ENCODE results near the gene ADAMTS17. TPM values are rescaled to one million over a fixed set of nuclear protein-coding genes. Genes with fewer than 3 reads are reported as not detected.

The ADAMTS17 gene
- total RNA-seq, 1 donor from 2014 or later = 4.8 TPM

- Mint-ChIP-seq H3K9me3 (ENCODE audit: unreplicated experiment) (peaks cover 15% of the 10 kb centered on the region), H3K4me1 (ENCODE audit: unreplicated experiment) (peaks cover 34% of the 10 kb centered on the region), H3K36me3 (ENCODE audit: low read depth, unreplicated experiment) (peaks cover 16% of the 10 kb centered on the region), H3K27me3 (ENCODE audit: unreplicated experiment) (peaks cover 6% of the 10 kb centered on the region), H3K4me3 (ENCODE audit: unreplicated experiment) (peak overlapping the region; percentile 31), H3K27ac (ENCODE audit: unreplicated experiment) (peak overlapping the region; percentile 57)
- TF ChIP-seq CTCF (IDR thresholded peaks at IDR 0.05; ENCODE audit: unreplicated experiment) = no peak
- DNase-seq (ENCODE audit: low spot score) = no peak
These were observed 227.2 kb downstream of the ADAMTS17 start for GRCh38 chr15:100114571-100114970.

GRCh38 chr15:100114100-100114499 is 227.7 kb downstream of the ADAMTS17 start:
- peak overlapping the region; percentile 57 for H3K27ac Mint-ChIP-seq (ENCODE audit: unreplicated experiment)
- no peak for TF ChIP-seq CTCF (IDR thresholded peaks at IDR 0.05; ENCODE audit: unreplicated experiment)
- DNase-seq (ENCODE audit: low spot score) = no peak
- peaks cover 14% of the 10 kb centered on the region for H3K9me3 Mint-ChIP-seq (ENCODE audit: unreplicated experiment)
- peak overlapping the region; percentile 31 for H3K4me3 Mint-ChIP-seq (ENCODE audit: unreplicated experiment)
- peaks cover 39% of the 10 kb centered on the region for H3K4me1 Mint-ChIP-seq (ENCODE audit: unreplicated experiment)
- peaks cover 15% of the 10 kb centered on the region for H3K36me3 Mint-ChIP-seq (ENCODE audit: low read depth, unreplicated experiment)
- peaks cover 6% of the 10 kb centered on the region for H3K27me3 Mint-ChIP-seq (ENCODE audit: unreplicated experiment)

GRCh38 chr15:100113351-100114080 is 228.3 kb downstream of the ADAMTS17 start:
- no peak for DNase-seq (ENCODE audit: low spot score)
- no peak for TF ChIP-seq CTCF (IDR thresholded peaks at IDR 0.05; ENCODE audit: unreplicated experiment)
- peaks cover 44% of the 10 kb centered on the region for H3K4me1 Mint-ChIP-seq (ENCODE audit: unreplicated experiment)
- peaks cover 11% of the 10 kb centered on the region for H3K36me3 Mint-ChIP-seq (ENCODE audit: low read depth, unreplicated experiment)
- H3K4me3 Mint-ChIP-seq (ENCODE audit: unreplicated experiment) = no peak overlapping the region
- no peak overlapping the region for H3K27ac Mint-ChIP-seq (ENCODE audit: unreplicated experiment)
- H3K9me3 Mint-ChIP-seq (ENCODE audit: unreplicated experiment) = peaks cover 8% of the 10 kb centered on the region
- H3K27me3 Mint-ChIP-seq (ENCODE audit: unreplicated experiment) = peaks cover 6% of the 10 kb centered on the region

GRCh38 chr15:100112636-100113305 is 229.0 kb downstream of the ADAMTS17 start:
- DNase-seq (ENCODE audit: low spot score) = no peak
- Mint-ChIP-seq H3K27me3 (ENCODE audit: unreplicated experiment) (peaks cover 6% of the 10 kb centered on the region), H3K4me3 (ENCODE audit: unreplicated experiment) (no peak overlapping the region), H3K36me3 (ENCODE audit: low read depth, unreplicated experiment) (peaks cover 7% of the 10 kb centered on the region), H3K4me1 (ENCODE audit: unreplicated experiment) (peaks cover 47% of the 10 kb centered on the region), H3K27ac (ENCODE audit: unreplicated experiment) (no peak overlapping the region), H3K9me3 (ENCODE audit: unreplicated experiment) (peaks cover 5% of the 10 kb centered on the region)
- TF ChIP-seq CTCF (IDR thresholded peaks at IDR 0.05; ENCODE audit: unreplicated experiment) = no peak

GRCh38 chr15:100112061-100112420 is 229.7 kb downstream of the ADAMTS17 start:
- H3K4me1 Mint-ChIP-seq (ENCODE audit: unreplicated experiment) = peaks cover 47% of the 10 kb centered on the region
- H3K27me3 Mint-ChIP-seq (ENCODE audit: unreplicated experiment) = peaks cover 6% of the 10 kb centered on the region
- H3K4me3 Mint-ChIP-seq (ENCODE audit: unreplicated experiment) = no peak overlapping the region
- no peak for TF ChIP-seq CTCF (IDR thresholded peaks at IDR 0.05; ENCODE audit: unreplicated experiment)
- no peak overlapping the region for H3K27ac Mint-ChIP-seq (ENCODE audit: unreplicated experiment)
- H3K36me3 Mint-ChIP-seq (ENCODE audit: low read depth, unreplicated experiment) = peaks cover 4% of the 10 kb centered on the region
- H3K9me3 Mint-ChIP-seq (ENCODE audit: unreplicated experiment) = peaks cover 3% of the 10 kb centered on the region
- DNase-seq (ENCODE audit: low spot score) = no peak
